HL-60 (cell line): ENCODE measurements around the gene SAFB.

ENCODE experiments used
- DNase-seq, 2 experiments: peaks; one replicate each; pipeline ENCODE4 v3.0.0-alpha.2; 2010 to 2020; ENCODE audit warnings: low read depth in 1 of 2, low spot score in 1 of 2
- H3K27ac ChIP-seq: fragments of 250-450 bp; sonication (Bioruptor Pico); replicated peaks from 2 replicates; pipeline ENCODE4 v1.5.1; 2020; ENCODE audit warnings: mild to moderate bottlenecking, moderate library complexity
- H3K27me3 ChIP-seq: fragments of 250-450 bp; sonication (Bioruptor Pico); 2 replicates; pipeline ENCODE4 v1.5.1; 2021; ENCODE audit warnings: mild to moderate bottlenecking, moderate library complexity; ENCODE audit not compliant: insufficient read depth, poor library complexity, severe bottlenecking
- H3K4me3 ChIP-seq: replicated peaks from 2 replicates; pipeline ENCODE4 v1.5.1; 2011; ENCODE audit warnings: mild to moderate bottlenecking, control low read depth, low read length; ENCODE audit not compliant: insufficient read depth
- CTCF ChIP-seq: IDR thresholded peaks from one replicate; pipeline ENCODE4 v1.5.1; 2011; ENCODE audit warnings: low read length, control low read depth, inconsistent platforms; ENCODE audit not compliant: insufficient read depth
- GABPA ChIP-seq: IDR thresholded peaks from 2 replicates; pipeline ENCODE4 v1.6.1; 2012; ENCODE audit warnings: low read depth
- POLR2AphosphoS5 ChIP-seq: IDR thresholded peaks from 2 replicates; pipeline ENCODE4 v1.6.1; 2012; ENCODE audit warnings: low read depth
- SPI1 ChIP-seq: IDR thresholded peaks from 2 replicates; pipeline ENCODE4 v1.6.1; 2012; ENCODE audit warnings: low read depth, mild to moderate bottlenecking, borderline replicate concordance
- TF ChIP-seq, protein P1 (sequence below): IDR thresholded peaks from 2 replicates; pipeline ENCODE4 v1.6.1; 2012; ENCODE audit warnings: low read depth; ENCODE audit not compliant: insufficient replicate concordance

Gene SAFB

DNA sequence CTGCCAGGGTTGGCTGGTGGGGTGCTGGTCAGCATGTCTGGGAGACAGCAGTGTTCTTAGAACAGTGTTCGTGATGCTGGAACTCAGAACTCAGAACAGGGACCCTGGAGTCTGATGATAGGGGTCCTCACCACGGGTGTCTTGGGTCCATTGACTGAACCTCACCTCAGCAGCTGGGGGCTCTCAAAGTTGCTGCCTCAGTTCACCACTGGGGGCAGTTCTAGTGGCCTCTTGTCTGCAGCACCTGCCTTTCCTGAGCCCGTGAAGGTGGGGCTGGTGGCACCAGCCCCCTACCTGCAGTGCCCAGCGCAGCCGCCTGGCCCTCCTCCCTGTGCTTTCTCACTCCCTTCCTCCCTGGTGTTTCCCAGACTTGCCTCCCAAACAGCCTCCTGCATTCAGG is 28.5 kb downstream of the SAFB start:
- no peak overlapping the region for H3K27ac ChIP-seq
- no peak for DNase-seq
- no peak overlapping the region for H3K4me3 ChIP-seq
- TF ChIP-seq SPI1 (no peak), CTCF (no peak), GABPA (no peak), POLR2AphosphoS5 (no peak)
- TF ChIP-seq, protein P1, sequence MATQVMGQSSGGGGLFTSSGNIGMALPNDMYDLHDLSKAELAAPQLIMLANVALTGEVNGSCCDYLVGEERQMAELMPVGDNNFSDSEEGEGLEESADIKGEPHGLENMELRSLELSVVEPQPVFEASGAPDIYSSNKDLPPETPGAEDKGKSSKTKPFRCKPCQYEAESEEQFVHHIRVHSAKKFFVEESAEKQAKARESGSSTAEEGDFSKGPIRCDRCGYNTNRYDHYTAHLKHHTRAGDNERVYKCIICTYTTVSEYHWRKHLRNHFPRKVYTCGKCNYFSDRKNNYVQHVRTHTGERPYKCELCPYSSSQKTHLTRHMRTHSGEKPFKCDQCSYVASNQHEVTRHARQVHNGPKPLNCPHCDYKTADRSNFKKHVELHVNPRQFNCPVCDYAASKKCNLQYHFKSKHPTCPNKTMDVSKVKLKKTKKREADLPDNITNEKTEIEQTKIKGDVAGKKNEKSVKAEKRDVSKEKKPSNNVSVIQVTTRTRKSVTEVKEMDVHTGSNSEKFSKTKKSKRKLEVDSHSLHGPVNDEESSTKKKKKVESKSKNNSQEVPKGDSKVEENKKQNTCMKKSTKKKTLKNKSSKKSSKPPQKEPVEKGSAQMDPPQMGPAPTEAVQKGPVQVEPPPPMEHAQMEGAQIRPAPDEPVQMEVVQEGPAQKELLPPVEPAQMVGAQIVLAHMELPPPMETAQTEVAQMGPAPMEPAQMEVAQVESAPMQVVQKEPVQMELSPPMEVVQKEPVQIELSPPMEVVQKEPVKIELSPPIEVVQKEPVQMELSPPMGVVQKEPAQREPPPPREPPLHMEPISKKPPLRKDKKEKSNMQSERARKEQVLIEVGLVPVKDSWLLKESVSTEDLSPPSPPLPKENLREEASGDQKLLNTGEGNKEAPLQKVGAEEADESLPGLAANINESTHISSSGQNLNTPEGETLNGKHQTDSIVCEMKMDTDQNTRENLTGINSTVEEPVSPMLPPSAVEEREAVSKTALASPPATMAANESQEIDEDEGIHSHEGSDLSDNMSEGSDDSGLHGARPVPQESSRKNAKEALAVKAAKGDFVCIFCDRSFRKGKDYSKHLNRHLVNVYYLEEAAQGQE, result no peak
- H3K27me3 ChIP-seq, result no peaks in the 10 kb centered on the region

GRCh38 chr19:5652261-5652660 is 29.4 kb downstream of the SAFB start:
- TF ChIP-seq POLR2AphosphoS5 (no peak), GABPA (no peak), SPI1 (no peak), CTCF (no peak)
- TF ChIP-seq, protein P1, result no peak
- Histone ChIP-seq H3K4me3 (no peak overlapping the region), H3K27me3 (no peaks in the 10 kb centered on the region), H3K27ac (no peak overlapping the region)
- DNase-seq, result no peak

- DNase-seq, result no peak
- no peak for TF ChIP-seq CTCF
- no peak for TF ChIP-seq GABPA
- TF ChIP-seq, protein P1, result no peak
- Histone ChIP-seq H3K4me3 (no peak overlapping the region), H3K27me3 (no peaks in the 10 kb centered on the region), H3K27ac (no peak overlapping the region)
Measured at GRCh38 chr19:5654931-5655330, 32.0 kb downstream of the SAFB start.
